Skeletal muscle cell (primary cell): ENCODE data around the gene MYBPC2.
A peak's percentile ranks its signal among the peaks of the same experiment; 100 is the strongest.

ENCODE experiments used
- DNase-seq: peaks from one replicate; pipeline ENCODE4 v3.0.0-alpha.2; 2010; ENCODE audit warnings: low read depth
- H3K4me3 ChIP-seq: 2 replicates; pipeline ENCODE4 v1.5.1; 2011; ENCODE audit warnings: low read depth, mild to moderate bottlenecking, control low read depth, low read length, moderate library complexity

Gene MYBPC2

GRCh38 chr19:50475101-50475568 lies 42.4 kb downstream of the MYBPC2 start:
- H3K4me3 ChIP-seq: no peak overlapping the region
- DNase-seq: no peak

DNA sequence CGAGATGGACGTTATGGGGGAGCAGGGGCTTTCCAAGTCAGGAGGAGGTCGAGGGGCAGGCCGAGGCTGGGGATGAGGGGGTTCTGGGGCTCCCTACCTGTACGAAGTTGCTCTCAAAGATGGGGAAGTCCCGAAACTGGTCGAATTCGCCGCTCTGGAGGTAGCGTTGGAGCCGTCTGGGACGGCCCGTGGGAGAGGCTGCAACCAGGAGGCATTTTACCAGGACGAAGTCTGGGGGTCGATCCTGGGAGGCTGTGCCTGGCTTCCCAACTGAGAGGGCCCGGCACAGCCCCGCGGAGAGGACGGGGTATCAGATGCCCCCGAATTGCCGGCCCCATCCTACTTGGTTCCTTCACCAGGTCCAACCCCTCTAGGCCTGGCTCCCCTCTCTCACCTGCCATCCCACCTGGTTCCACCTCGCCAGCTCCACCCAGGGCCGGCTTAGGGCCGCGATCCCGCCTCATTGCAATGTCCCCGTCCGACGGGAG lies 43.1 kb downstream of the MYBPC2 start:
- DNase-seq: no peak
- peak overlapping the region; percentile 93 for H3K4me3 ChIP-seq

DNA sequence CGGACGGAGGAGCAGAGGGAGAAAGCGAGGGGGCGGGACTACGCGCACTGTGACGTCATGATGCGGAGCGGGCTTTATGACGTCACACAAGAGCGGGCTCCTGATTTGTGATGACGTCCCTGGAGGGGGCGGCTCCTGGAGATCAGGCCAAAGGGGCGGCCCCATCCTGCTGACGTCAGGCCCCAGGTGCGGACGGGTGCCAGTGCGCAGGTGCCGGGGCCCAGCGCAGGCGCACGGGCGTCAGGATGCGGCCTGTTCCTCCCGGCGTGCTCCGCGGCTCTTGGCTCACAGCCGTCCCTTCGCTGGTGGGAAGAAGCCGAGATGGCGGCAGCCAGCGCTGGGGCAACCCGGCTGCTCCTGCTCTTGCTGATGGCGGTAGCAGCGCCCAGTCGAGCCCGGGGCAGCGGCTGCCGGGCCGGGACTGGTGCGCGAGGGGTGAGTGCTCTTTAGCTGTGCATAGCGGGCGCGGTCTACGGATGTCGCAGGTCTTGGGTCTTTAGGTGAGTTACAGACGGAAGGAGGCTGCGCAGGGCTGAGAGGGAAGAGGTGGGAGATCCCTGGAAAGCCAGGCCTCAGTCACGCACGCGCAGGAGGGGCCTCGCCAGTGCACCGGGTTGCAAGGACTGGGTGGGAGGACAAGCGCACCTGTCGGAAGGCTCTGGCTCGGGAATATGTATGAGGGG lies 43.7 kb downstream of the MYBPC2 start, which contains the start of the genes EMC10 and GARIN5A:
EMC10 (plus strand) TSS at position 284 of the 683 bp plus-strand sequence; CDS start at position 322, 38 bp downstream.
GARIN5A (minus strand) TSS at position 625 of the 683 bp plus-strand sequence; CDS start at position 165, 460 bp downstream.
- H3K4me3 ChIP-seq: peak within 1 kb of the TSS; percentile 93
- peak; percentile 83 for DNase-seq

DNA sequence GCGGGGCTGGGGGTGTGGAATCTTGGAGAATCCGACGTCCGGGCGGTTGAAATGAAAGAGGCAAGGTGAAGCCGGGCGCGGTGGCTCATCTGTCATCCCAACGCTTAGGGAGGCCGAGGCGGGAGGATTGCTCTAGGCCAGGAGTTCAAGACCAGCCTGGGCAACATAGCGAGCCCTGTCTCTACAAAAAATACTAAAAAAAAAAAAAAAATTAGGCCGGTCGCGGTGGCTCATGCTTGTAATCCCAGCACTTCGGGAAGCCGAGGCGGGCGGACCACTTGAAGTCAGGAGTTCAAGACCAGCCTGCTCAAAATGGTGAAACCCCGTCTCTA lies 44.2 kb downstream of the MYBPC2 start:
- peak overlapping the region; percentile 93 for H3K4me3 ChIP-seq
- DNase-seq: no peak

- DNase-seq: no peak
- H3K4me3 ChIP-seq: no peak overlapping the region
Measured at GRCh38 chr19:50477751-50478515, 45.2 kb downstream of the MYBPC2 start.

- H3K4me3 ChIP-seq: no peak overlapping the region
- no peak for DNase-seq
Measured at GRCh38 chr19:50478901-50479715, 46.4 kb downstream of the MYBPC2 start.

GRCh38 chr19:50479761-50480251 lies 47.1 kb downstream of the MYBPC2 start:
- no peak for DNase-seq
- no peak overlapping the region for H3K4me3 ChIP-seq

DNA sequence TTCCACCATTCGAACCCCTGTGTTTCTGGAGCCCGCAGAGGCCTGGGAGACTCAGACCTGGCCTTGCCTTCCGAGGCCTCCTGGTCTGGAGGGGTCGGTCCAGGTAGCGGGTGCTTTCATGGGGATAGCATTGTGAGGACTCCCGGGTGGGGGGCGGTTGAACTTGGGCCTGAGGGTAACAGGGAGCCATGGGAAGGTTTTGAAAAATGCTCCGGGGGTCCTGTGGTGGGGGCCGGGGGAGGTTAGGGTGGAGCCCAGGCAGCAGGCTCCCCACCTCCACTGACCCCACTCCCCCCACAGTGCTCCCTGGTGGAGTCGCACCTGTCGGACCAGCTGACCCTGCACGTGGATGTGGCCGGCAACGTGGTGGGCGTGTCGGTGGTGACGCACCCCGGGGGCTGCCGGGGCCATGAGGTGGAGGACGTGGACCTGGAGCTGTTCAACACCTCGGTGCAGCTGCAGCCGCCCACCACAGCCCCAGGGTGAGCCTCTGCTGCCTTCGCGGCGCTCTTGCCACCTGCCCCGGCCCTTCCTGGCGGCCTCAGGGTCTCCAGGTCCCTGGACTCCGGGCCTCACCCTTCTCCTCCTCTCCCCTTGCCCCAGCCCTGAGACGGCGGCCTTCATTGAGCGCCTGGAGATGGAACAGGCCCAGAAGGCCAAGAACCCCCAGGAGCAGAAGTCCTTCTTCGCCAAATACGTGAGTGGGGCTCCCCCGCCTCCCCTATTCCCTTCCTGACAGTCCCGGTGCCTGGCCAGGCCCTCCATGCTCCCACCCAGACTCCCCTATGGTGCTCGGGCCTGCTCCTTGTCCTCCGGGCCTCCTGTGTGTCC lies 47.8 kb downstream of the MYBPC2 start:
- H3K4me3 ChIP-seq: no peak overlapping the region

GRCh38 chr19:50481351-50482149 lies 48.9 kb downstream of the MYBPC2 start:
- no peak for DNase-seq
- no peak overlapping the region for H3K4me3 ChIP-seq

More for the DNA sequence above, 47.8 kb downstream of the MYBPC2 start:
- DNase-seq: no peak

DNA sequence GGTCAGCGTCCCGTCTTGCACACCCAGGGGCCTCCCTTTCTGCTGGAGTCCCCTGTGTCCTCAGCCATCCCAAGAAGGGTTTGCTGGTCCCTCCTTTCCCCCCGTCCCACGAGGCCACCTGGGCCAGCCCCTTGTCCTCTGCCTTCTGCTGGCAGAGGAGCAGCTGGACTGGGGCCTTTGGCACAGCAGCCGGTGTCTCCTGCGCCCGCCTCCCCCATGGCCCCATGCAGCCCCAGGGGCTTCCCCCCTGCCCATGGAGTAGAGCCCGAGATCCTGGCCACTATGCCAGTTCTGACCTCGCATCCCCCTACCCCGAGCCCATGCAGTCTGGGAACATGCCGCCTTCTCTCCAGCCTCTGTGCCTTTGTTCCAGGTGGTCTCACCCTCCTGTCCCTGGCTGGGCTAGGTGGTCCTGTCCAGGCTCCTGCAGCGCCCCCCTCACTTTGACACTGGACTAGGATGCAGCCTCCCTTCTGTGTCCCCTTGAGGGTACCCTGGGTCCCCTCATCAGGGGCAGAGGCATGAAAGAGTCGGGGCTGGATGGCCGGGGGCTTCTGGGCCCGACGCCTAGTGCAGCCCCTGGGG lies 49.7 kb downstream of the MYBPC2 start:
- H3K4me3 ChIP-seq: no peak overlapping the region
- no peak for DNase-seq

- no peak overlapping the region for H3K4me3 ChIP-seq
- DNase-seq: no peak
Measured at GRCh38 chr19:50482916-50483315, 50.2 kb downstream of the MYBPC2 start.

DNA sequence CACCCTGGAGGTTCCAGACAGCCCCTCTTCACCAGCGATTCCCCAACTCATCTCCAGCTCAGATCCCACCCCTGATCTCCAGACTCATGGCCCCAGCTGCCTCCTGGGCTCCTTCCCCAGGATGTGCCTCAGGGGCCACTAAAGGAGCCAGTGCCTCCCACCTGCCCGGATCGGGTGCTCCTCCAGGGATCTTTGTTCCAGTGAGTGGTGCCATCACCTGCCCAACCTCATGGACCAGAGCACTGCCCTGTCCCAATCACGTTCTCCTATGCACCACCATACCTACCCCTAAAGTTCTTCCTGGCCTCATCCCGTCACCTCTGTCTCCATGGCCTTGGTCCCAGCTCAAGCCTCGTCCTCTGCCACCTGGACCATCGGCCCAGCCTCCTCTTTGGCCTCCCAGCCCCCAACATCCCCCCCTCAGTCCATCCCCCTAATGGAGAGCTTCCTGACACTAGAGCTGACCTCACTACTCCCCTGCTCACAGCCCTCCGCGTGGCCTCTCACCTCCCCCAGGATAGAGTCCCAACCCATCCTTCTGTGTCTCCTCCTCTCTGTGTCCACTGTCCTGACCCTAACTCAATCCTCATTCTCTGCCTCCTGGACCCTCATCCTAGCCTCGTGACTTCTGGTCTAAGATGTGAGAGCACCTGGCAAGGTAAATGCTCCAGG lies 52.7 kb downstream of the MYBPC2 start:
- H3K4me3 ChIP-seq: no peak overlapping the region
- no peak for DNase-seq

DNA sequence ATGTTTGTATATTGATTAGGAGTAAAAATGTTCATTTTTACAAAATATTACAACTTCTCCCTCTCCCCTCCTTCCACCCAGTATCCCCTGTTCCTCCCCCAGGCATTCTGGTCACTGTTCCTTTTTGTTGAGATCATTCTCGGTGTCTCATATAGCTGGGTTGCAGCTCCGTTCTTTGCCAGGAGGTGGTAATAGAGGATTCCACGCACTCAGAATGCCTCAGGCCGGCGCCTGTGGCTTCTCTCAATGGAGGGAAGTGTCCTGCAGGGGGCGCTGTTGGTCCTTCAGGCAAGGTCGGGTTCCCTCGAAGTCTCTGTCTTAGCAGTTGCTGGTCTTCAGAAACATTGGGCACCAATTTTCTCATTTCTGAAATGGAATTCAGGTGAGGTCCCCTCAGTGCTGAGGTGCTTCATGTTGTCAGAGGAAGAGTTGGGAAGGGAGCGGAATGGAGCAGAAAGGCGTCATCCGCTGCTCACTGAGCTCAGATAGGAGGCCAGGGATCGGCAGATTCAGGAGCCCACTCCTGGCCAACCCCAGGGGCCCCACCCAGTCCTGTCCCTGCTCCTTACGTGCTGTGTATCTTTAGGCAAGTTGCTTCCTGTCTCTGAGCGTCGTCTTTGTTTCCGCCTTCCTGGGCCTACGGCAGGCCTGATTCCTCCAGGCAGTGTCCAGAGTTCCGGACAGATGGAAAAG lies 54.3 kb downstream of the MYBPC2 start:
- DNase-seq: no peak
- H3K4me3 ChIP-seq: no peak overlapping the region

DNA sequence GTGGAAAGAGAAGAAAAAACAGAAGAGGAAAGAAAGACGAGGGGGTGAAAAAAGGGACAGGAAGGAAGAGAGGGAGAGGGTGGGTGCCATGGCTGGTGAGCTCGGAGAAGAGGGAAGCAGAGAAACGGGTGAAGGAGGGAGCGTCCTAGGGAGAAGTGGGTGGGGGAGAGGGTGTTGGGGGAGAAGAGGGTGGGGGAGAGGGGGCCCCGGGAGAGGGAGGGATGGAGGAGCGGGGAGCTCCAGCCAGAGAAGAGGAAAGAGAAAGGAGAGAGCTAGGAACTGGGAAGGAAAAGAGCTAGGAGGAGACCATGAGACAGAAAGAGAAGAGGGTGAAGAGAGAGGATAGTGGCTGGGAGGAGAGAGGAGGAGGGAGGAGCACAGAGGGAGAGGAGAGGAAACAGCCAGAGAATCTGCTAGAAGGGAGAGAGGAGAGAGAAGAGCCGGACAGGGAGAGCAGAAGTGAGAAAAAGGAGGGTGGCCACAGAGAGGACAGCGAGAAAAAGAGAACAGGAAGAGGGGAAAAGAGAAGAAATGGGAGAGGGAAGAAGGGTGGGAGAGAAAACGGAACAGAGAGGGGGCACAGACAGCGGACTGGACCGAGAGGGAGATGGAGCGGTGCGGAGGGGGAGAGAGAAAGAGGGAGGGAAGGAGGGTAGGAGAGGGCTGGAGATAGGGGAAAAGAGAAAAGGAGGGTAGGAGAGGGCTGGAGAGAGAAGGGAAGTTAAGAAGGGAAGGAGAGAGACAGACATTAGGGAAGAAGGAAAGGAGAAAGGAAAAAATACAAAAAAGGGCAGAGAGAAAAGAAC lies 55.9 kb downstream of the MYBPC2 start:
- DNase-seq: no peak
- H3K4me3 ChIP-seq: no peak overlapping the region

GRCh38 chr19:50489461-50490011 lies 56.8 kb downstream of the MYBPC2 start:
- no peak for DNase-seq
- no peak overlapping the region for H3K4me3 ChIP-seq

DNA sequence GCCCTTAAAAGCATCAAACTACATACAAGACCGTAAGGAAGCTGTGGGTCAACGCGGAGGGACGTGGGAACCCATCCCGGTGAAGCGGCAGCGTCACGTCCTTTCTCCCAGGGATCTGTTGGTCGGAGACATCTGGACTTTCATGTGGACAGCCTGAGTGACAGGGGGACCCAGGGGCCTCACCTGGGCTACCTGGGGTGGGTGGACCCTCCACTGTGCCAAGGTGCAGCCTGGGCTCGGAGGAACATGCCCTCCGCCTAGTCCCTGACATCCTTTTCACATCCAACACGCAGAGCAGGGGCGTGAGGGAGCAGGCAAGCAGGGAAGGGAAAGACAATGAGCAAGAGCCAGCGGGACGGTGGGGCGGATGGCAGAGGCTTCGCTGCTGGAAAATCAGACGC lies 57.7 kb downstream of the MYBPC2 start:
- no peak for DNase-seq
- H3K4me3 ChIP-seq: no peak overlapping the region
